GM19395 (cell line): Measurements from ENCODE around the gene HCN2.

Experiments
- ATAC-seq: cut with Tn5 transposase; IDR thresholded peaks from one replicate; pipeline ENCODE4 v1.9.1; 2021; ENCODE audit warnings: mild to moderate bottlenecking, moderate library complexity; ENCODE audit not compliant: unreplicated experiment

HCN2 gene

DNA sequence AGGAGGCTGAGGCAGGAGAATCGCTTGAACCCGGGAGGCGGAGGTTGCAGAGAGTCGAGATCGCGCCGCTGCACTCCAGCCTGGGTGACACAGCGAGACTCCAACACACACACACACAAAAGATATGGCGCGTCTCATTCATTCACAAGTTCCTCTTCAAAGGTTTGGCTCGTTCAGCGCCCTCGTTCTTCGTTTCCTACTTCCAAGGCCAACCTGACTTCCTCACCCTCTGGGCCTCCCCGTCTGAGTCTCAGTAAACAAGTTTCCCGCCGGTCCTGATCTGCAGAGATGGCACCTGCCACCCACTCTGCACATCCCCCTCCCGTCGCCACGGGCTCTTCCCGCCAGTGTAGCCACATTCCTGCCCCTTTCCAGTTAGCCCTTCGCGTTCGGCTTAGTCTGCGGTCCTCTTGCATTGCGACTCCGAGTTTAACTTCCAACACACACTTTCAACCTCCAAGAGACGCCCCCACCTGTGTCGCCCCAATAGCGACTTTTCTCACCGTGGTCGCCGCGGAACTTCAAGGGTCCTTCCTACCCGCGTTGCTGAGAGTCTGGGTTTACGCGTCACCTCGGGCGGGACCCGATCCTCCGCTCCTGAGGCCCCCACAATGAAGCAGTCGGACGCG is 18.6 kb upstream of the HCN2 start:
- ATAC-seq: no peak

DNA sequence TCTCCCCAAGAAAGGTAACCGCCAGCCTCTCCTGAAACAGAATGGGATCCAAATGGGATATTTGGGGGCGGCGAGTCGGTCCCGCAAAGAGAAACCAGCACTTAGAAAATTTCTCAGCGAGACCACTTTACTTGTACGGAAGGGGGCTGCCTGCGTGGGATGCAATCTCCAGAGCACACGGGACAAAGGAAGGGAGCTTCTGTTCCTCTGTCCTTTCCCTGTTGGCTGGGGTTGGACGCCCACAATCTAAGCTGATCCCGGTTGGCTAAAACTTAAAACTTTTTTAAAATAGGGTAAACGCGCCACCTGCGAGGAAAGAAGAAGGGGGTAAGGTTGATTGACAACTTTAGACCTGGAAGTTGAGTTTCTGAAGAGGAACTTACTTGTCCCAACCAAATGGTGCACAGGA is 18.1 kb upstream of the HCN2 start:
- no peak for ATAC-seq

DNA sequence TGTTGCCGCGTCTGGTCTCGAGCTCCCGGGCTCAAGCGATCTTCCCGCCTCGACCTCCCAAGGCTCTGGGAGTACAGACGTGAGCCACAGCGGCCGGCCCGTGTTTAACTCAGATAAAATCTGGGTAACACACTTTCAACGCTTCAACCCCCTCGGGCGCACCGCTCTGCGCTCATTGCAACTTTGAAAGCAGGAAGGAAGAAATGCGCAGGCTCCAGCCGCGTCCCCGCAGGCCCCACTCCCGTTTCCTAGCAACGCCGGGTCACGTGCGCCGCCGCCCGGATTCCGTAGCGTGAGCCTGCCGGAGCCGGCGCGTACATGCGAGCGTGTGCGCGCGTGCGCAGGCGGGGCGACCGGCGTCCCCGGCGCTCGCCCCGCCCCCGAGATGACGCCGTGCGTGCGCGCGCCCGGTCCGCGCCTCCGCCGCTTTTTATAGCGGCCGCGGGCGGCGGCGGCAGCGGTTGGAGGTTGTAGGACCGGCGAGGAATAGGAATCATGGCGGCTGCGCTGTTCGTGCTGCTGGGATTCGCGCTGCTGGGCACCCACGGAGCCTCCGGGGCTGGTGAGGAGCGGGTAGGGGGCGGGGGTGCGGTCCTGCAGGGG is 17.4 kb upstream of the HCN2 start, which contains the start of gene BSG:
TSS of gene BSG (plus strand) at position 457 of the 603 bp plus-strand sequence. CDS start at position 496, 39 bp downstream.
- peak; percentile 72 for ATAC-seq

DNA sequence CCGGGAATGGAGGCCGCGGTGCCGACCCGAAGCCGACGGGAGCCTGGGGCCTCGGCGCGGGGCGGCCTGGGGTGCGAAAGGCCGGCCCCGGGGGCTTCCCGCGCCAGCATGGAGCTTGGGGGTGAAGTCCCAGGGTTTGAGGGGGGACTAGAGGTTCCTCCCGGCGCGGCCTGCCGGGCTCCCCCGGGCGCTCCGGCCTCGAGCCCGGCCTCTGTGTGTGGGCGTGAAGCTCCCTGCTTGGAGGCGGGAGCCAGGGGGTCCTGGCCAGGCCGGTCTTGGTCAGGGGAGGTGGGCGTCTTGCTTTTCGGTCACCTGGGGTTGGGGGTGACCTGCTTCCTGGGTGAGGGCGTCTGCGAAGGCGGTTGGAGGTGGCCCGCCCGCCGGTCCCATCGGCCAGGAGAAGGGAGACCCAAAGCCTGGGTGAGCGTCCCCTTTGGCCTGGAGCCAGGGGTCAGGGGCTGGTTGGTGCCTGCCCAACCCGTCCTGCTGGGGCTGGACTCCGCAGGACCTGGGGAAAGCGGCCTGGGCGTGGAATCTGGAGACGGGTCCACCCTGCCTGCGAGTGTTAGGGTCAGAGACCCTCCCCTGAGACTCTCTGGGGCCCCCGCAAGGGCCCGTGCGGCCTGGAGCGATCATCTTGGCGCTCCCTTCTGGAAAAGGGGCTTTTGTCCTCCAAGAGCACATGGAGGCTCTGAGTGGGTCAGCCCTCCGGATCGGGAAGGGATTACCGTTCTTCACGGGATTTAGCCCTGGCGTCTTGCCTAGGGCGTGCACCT is 16.8 kb upstream of the HCN2 start:
- ATAC-seq: peak; percentile 17

DNA sequence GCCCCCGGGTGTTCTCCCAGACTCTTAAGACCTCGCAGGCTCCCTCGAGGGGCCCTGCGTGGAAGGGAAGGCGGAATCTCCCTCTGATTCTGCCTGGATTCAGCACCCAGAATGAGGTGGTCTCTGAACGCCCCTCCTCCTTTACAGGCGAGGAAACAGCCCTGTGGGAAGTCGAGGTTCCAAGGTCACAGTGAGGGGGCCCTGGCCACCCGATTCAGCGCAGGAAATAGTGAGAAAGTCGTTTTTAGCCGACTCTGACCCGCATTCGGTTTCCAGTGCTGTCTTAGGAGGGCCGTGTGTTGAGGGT is 16.2 kb upstream of the HCN2 start:
- ATAC-seq: no peak

DNA sequence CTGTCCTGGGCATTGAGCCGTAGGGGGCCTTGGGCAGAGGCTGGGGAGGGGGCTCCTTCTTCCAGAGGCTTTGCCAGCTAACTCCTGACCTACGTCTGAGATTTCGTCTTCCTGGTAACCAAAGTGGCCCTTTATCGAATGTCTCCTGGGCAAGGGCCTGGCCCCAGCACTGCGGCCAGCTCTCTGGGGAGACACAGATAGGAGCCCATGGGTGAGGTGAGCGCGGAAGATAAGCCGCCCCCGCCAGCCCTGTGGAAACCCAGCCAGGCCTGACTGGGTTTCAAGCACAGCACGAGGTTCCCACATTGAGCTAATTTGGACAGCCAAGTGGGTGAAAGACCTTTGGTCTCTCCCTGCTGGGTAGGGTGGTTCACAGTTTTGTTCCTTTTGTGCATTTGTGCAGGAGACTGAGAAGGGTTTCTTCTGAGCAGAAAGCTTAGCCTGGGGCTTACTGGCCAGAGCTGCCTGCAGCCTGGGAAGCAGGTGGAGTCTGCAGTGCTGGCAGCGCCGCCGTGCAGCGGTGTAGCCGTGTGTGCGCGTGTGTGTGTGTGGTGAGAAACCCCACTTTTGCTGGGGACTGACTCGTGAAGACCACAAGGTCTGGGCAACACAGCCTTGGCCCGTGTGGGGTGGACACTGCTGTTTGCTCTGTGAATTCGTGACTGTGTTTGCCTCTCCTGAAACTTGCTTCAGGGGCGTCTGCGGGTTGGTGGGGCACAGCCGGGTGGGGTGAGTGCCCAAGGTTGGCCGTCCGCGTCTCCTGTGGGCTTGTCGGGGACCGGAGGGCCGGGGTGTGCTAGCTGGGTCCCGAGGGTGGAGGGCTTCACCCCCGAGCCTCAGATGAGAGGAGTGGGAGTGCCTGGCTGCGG is 14.8 kb upstream of the HCN2 start:
- no peak for ATAC-seq

DNA sequence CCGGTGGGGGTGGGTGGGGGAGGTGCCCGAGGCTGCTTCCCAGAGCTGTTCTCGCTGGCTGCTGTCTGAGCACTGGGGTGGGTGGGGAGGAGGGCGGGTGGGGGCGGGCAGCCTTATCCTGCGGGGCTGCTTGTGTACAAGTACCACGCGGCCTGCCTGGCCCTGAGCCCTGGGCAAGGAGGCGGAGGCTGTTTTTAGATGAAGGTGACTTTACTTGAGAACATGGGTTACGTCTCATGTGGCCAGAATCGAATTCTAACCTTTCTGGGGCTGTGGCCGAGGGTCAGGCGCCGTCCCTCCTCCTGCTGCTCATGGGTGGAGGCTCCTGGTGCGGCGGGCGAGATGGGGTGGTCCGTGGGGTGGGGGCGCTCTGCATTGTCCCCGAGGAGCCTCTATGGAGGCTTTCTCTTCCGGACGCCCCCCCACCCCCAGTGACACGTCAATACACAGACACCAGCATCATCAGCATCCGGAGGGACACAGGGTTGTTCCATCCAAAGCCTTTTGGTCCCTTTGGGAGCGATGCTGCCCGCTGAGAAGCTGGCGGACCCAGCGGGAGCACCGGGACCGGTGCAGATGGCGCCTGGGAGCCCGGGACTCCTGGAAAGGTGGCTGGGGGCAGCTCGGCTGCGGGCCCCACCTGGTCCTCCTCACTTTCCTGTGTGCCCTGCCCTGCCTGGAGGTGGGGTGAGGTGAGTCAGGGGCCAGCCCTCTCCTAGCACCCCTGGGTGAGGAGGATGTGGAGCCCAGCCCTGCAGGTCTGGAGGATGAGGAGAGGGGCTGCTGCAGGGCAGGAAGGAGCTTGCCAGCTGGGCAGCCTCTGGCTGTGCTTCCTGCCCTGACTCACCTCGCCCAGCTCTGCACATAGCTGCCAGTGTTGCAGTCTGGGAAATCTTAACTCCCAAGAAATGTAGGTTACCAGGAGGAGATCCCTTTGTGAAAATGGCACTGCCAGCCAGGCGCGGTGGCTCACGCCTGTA is 13.9 kb upstream of the HCN2 start:
- ATAC-seq: no peak

DNA sequence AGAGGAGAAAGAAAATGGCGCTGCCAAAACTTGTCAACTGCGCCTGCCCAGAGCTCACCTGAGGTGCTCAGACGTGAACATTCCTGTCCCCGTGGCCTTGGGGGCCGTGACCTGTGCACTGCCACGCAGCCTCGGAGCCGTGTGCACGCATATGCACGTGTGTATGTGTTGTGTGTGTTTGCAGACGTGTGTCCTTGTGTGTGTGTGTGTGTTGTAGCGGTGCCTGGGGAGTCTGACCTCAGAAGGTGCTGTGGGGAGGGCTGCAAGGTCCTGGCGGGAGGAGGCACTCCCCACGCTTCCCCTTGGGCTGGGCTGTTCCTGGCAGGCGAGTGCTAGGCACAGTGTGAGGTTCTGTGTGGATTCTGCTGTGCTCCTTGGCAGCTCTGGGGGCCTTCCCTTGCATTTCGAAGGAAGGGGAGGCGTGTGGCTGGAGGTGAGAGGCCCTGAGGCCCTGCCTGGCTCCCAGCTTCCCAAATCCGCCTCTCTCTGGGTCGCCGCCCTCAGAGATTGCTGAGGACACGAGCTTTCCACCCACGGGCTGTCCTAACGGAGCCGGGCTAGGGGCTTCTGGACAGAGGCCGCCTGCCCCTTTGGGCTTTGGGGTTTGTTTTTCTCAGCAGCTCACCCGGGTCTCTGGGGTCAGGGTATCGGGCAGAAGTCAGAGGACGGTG is 12.8 kb upstream of the HCN2 start:
- no peak for ATAC-seq

DNA sequence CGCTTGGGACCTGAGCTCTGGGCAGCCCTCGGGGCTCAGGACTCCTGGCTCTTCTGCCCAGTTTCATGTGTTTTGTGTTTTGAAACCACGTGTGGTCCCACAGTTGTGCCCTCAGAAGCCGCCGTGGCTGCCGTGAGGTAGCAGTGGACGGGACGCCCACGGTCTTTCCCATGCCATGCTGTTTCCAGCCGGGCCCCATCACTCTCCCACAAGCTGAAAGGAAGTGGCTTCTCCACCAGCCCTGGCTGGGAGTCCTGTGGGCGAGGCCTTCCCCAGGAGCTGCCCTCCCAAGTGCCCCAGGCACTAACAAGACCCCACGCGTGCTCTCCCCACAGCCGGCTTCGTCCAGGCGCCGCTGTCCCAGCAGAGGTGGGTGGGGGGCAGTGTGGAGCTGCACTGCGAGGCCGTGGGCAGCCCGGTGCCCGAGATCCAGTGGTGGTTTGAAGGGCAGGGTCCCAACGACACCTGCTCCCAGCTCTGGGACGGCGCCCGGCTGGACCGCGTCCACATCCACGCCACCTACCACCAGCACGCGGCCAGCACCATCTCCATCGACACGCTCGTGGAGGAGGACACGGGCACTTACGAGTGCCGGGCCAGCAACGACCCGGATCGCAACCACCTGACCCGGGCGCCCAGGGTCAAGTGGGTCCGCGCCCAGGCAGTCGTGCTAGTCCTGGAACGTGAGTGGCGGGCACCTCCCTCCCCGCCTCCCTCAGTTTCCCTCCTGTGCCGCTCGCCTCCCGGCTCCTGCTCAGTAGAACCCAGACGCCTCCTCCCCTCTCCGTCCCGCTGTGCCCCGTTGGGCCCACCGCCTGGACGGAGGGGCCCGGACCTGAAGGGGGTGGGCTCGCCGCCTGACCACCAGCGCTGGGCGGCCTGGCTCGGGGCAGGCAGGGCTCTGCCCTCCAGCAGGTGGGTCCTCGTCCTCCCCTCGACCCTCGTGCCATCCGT is 12.0 kb upstream of the HCN2 start:
- ATAC-seq: no peak

DNA sequence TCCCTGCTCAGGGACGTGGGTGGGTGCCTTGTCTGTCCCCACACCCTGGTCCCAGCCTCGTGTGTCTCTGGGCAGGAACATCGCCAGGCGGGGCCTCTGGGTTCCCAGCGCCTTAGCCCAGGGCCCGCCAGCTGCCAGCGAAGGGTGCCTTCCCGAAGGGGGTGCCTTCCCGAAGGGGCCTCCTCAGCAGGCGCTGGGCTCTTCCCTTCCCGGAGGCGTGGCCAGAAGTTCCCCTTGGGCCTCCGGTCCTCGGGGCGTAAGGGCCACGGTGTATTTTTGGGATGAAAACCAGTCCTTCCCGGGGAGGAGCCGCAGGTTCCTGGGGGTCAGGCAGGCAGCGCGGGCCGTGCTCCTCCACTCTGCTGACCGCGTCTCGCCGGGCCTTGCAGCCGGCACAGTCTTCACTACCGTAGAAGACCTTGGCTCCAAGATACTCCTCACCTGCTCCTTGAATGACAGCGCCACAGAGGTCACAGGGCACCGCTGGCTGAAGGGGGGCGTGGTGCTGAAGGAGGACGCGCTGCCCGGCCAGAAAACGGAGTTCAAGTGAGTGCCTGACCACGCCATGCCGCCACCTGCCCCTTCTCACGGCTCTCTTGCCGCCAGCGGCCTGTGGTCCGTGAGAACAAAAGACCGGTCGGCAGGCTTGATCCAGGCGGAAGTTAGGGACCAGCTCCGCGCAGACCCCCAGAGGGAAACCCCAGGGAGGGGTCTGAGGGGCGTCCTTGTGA is 10.4 kb upstream of the HCN2 start:
- no peak for ATAC-seq

DNA sequence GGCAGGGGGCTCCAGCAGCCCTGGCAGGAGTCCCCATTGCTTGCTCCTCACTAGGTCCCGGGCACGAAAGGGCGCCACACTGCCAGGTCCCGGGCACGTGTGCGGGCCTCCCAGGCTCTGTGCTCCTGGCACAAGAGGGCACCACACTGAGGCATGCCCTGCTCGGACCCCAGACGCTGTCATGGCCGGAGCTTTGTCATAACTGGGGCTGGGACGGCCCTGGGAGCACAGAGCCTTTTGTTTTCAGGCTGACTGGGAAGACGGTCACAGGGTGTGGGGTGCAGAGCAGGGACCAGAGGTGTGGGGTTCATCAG is 9.9 kb upstream of the HCN2 start:
- no peak for ATAC-seq

DNA sequence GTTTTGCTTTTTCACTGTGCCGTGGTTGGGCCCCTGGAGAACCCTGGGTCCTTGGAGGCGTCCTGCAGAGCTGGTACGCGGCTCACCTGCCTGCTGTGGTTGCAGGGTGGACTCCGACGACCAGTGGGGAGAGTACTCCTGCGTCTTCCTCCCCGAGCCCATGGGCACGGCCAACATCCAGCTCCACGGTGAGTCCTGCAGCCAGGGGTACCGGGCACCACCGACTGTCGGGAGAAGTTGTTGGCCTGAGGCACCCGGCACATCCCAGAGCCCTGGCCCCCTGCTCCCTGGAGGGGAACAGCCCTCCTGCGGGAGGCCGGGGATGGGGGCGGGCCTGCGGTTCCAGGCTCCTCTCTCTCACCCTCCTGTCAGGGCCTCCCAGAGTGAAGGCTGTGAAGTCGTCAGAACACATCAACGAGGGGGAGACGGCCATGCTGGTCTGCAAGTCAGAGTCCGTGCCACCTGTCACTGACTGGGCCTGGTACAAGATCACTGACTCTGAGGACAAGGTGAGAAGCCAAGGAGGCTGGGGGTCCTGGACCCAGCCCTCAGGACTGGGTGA is 9.3 kb upstream of the HCN2 start:
- ATAC-seq: no peak

DNA sequence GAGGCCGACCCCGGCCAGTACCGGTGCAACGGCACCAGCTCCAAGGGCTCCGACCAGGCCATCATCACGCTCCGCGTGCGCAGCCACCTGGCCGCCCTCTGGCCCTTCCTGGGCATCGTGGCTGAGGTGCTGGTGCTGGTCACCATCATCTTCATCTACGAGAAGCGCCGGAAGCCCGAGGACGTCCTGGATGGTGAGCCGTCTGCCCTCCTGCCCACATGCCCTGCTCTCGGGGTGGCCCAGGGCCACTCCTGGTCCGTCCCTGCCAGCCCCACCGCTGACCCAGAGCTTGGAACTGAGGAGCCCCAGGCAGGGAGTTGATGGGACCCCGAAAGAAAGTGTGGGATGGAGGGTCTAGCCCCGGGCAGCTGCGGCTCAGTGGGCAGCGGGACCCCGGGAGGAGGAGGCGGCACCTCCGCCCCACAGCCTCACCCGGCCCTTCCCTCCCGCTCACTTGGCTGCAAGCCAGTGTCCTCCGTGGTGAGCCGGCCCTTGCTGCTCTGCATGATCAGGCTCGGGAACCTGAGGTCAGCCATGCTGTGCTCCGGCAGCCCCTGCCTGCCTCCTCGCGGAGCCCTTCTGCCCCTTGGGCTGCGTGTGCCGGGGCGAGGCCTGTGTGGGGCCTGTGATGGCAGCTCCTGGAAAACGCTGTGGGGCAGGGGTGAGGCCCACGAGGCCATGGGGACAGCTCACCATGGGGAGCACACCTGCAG is 8.1 kb upstream of the HCN2 start:
- ATAC-seq: no peak

DNA sequence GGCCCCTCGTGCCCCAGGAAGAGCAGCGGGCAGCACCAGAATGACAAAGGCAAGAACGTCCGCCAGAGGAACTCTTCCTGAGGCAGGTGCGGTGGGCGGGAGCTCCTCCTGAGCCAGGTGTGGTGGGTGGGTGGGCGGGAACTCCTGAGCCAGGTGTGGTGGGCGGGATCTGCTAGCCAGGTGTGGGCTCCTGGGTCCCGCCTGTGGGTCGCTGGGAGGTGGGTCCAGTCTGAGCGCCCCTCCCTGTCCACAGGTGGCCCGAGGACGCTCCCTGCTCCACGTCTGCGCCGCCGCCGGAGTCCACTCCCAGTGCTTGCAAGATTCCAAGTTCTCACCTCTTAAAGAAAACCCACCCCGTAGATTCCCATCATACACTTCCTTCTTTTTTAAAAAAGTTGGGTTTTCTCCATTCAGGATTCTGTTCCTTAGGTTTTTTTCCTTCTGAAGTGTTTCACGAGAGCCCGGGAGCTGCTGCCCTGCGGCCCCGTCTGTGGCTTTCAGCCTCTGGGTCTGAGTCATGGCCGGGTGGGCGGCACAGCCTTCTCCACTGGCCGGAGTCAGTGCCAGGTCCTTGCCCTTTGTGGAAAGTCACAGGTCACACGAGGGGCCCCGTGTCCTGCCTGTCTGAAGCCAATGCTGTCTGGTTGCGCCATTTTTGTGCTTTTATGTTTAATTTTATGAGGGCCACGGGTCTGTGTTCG is 7.0 kb upstream of the HCN2 start:
- ATAC-seq: no peak

DNA sequence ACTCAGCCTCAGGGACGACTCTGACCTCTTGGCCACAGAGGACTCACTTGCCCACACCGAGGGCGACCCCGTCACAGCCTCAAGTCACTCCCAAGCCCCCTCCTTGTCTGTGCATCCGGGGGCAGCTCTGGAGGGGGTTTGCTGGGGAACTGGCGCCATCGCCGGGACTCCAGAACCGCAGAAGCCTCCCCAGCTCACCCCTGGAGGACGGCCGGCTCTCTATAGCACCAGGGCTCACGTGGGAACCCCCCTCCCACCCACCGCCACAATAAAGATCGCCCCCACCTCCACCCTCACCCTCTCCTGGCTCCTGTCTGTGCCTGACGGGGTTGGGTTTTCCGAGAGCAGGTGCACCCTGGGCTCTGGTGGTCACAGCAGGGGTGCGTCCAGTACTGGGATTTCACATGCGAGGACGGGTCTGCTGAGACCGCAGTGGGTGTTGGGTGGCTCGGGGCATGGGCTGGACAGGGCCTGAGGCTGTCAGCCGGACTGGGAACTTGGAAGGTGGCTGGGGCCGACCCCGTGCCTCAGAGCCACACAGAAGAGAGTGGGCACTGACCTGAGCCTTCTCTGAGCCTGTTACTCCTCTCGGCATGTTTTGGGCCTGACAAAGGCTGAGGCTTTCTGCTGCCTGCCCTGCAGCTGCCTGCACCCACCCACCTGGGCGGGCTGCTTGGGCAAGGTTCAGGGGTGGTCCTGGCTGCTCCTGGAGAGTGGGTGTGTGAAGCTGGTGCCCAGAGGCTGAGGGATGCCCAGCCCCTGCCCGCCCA is 6.3 kb upstream of the HCN2 start:
- no peak for ATAC-seq

DNA sequence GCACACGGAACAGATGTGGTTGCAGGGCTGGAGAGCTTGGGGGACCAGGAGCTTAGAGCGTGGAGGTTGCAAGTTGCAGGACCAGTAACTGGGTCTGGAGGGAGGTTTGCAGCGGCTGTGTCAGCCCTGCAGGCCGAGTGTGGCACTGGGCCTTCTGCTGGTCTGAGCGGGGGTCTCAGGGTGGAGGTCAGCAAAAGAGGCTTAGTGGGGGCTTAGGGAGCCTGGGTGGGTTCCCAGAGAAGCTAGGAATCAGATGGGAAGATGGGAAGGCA is 5.8 kb upstream of the HCN2 start:
- ATAC-seq: no peak
